CD4-positive, alpha-beta T cell treated with Interleukin-4 for 4 hours (primary cell): ENCODE results near the gene OR2F1.
"Not testable (repeated sequence)": the region's sequence is repeated elsewhere in the genome, so short reads cannot be mapped to it uniquely, and the experiment has no call there.

Experiments used
- DNase-seq: peaks from one replicate; pipeline ENCODE4 v3.0.0-alpha.2; 2020

The OR2F1 gene

DNA sequence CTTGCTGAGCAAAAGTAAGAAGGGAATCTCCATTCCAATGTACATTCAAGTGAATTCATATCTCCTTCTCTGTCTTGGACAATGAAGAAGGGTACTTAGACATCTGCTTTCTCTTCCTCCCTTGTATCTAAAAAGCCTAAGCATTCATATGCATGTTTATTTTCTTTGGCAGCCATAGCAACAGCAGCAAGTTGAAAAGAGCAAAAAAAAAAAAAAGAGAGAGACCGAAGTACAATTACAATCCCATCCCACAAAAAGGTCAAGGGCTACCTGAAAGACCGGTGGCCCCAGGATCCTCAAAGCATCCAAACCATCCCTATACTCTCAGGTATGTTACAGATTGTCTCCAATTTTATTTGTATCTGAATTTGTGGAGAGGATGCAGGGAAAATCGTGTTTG lies 4.1 kb downstream of the OR2F1 start:
- DNase-seq: no peak

DNA sequence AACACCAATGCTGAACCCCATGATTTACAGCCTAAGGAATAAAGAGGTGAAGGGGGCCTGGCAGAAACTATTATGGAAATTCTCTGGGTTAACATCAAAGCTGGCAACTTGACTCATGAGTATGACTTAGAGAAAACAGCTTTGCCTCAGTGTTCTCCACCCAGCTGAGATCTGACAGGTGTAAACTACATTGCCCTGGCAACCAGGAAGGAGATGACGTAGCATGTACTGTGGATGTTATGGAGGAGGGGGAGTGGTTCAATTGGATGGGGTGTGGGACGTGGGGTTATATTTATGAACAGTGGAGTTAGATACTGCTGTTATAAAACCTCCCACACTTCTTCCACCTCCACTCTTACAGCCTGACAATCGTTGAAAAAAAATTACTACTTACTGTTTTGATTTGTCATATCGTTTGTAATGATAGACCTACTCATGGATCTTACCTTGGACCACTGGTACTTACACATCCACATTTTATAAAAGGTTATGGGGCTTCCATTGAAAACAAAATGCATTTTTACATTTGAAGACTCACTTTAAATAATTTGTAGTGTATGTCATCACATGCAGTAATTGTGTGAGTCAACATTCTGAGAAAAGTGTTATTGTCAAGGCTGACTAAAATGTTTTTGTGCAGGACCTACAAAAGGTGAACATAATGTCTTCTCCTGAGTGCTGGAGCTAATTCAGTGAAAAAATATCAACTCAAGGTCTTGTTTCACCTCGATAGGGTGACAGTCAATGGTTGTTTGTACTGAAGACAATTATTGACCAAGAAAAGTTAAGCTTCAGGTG lies 6.4 kb downstream of the OR2F1 start:
- DNase-seq: no peak

DNA sequence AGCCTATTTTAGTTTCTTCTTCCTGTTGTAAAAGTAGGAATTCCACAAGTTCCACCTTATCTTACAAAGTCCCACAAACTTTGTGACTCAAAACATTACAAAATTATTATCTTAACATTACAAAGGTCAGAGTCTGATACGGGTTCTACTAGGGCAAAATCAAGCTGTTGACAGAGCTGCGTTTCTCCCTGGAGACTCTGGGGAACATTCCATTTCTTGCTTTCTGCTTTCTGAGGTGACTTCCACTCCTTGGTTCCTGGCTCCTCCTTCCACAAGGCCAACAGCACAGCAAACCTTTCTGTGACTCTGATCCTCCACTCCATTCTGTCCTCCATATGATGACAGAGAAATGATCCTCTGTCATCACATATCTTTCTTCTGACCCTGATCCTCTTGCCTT lies 10.6 kb downstream of the OR2F1 start:
- DNase-seq: no peak

DNA sequence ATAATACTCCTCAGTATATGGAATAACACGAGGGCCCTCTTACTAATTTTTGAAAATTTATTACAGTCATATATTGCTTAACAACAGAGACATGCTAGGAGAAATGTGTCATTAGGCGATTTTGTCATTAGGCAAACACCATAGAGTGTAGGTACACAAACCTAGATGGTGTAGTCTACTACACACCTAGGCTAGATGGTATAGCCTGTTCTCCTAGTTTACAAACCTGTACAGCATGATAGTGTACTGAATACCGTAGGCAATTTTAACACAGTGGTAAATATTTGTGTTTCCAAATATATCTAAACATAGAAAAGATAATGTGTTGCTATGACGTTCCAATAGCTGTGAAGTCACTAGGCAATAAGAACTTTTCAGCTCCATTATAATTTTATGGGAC lies 12.8 kb downstream of the OR2F1 start:
- DNase-seq: no peak

DNA sequence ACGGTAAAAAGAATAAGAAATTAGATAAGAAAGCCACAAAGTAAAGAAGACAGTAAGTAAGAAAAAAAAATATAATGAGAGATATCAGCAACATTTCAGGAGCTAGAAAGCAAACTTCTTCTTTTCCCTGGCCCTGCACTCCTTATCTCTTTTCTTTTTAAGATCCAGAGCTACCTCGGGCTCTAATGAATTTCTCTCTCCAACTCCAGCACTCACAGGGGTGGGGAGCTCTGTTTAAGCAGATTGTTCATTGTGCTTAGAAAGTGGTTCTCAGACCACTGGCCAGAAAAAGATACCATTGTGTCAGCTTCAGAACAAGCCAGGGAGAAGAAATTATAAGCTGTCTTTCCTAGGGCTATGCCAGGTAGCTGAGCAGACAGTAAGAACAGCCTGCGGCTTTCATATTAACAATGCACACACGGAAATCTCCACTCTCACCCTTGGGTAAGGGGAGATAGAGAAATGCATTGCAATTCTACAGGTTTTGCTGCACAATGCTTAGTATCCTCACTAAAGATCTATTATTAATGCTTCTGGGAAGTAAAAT lies 19.3 kb downstream of the OR2F1 start:
- no peak for DNase-seq

DNA sequence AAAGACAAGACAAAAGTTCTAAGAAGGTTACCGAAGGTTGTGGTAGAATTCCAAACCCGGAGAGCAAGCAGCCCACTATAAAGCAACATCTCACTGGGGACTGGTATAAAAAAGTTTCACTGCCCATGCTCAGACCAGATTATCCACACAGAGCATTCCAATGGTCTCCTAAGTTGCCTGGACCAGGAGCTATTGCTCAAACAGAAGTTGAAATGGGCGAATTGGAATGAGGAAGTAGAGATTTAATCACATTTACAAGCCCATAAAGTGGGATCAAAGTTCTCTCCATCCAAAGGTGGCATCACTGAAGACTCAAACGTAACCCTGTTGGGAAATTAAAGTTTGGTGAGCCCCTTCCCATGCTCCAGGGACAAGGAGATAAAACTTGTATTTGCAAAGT lies 19.8 kb downstream of the OR2F1 start:
- no peak for DNase-seq

DNA sequence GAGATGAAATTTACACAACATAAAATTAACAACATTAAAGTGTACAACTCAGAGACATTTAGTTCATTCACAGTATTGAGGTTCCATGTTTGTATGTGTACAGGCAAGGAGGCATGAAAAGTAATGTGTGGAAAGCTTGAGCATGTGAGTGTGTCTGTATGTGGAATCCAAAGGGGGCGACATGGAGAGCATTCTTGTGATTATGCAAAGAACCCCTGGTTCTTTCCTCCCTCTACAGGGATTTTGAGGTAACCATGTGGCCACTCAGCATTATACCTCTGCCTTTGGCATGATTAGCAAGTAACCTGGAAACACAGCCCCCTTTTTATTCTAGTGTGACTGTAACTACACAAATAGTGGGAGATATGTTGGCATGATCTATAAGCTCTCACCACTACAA lies 21.0 kb downstream of the OR2F1 start:
- no peak for DNase-seq

DNA sequence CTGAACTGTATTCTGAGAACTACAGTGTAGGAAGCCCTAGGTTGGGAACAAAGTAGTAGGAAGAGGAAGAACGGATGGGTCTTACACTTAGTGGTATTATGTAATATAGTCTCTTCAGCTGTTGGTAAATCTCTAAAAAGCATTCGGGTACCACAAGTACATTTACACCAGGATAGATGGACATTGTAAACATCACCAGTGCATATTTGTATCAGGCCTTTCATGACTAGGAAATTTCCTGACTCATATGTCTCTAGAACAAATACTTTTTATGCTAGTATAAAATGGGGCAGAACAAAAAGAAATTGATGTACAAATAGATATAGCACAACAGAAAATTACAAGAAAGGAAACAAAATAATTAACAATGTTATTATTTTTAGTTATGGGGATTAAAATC lies 23.9 kb downstream of the OR2F1 start:
- no peak for DNase-seq

DNA sequence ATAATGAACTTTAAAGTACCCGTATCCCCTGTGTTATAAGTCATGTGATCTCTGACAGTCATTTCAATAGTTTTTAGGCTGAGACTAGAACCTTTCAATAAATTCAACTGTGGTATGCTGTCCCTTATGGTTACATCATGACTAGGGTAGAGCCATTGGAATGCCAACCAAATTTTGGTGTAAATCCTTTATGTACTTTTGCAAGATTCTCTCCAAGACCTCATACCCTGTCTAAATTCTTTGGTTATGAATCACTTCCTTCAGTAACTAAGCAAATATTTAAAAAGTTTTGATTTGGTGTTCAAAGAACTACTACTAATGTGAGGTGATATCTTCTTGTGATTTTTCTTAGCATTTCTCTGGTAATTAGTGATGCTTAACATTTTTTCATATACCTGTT lies 24.7 kb downstream of the OR2F1 start:
- DNase-seq: no peak

DNA sequence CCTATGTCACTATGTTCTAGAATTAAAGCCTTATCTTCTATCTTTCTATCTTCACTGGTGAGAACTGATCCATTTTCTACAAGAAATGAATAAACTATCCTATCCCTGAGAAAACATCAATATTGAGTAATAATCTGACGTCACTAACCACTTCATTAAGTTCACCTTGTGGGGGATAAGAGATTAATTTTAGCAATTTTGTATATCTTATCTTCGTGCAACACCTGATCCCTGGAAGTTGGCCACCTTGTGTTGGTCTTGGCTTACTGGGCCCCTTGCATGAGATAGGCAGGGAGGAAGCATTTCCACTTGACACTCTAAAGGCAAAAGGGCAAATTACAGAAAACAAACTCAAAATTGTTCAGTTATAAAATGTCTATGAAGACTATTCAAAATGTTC lies 25.4 kb downstream of the OR2F1 start:
- no peak for DNase-seq

DNA sequence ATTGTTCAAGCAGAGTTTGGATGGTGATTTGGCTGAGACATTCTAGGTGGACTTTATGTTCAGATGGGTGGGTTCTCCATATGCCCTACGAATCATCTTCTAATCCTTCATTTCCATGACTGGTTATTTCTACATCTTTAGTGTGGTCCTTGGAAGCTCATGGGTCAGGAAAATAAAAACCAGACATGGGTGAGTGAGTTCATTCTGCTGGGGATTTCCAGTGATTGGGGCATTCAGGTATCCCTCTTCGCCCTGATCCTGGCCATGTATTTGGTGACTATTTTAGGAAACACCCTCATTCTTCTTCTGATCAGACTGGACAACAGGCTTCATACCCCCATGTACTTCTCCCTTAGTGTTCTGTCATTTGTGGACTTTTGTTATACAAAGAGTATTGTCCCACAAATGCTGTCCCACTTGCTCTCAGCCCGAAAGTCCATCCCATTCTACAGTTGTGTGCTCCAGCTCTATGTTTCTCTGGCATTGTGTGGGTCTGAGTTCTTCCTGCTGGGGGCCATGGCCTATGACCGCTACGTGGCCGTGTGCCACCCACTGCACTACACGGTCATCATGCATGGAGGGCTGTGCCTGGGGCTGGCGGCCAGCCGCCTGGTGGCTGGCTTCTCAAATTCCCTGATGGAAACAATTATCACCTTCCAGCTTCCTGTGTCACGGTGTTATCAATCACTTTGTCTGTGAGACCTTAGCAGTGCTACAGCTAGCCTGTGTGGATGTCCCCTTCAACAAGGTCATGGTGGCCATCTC lies 26.3 kb downstream of the OR2F1 start:
- DNase-seq: no peak

DNA sequence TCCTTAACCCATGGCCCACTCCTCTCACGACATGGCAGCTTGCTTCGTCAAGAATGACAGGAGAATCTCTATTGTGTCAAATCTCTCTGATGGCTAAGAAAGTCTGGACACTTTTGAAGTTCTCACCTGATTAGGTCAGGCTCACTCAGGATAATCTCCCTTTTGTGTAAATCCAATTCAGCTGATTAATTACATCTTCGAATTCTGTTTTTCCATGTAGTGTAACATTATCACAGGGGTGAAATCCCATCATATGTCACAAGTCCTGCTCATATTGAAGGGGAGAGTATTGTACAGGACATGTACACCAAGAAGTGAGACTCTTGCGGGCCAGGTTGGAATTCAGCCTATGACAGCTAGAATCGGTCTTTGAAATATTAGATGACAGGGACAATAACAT lies 29.3 kb downstream of the OR2F1 start:
- DNase-seq: no peak

DNA sequence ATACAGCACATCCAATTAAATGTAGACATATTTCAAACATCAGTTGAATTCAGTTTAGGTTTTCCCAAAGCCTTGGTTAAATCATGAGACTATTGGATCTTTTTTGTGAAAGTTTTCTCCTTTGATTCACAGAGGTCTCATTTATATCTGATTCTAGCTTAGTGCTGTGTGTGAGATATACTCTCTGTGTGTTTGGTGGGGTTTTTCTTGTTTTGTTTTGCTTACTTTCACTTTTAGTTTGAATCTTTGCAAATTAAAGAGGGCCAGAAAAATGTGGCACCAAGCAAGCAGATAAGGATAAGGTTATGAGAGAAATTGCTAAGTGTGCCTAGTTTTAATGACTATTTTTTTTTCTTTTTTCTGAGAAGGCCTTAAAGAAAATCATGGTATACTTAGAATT lies 32.9 kb downstream of the OR2F1 start:
- DNase-seq: no peak

DNA sequence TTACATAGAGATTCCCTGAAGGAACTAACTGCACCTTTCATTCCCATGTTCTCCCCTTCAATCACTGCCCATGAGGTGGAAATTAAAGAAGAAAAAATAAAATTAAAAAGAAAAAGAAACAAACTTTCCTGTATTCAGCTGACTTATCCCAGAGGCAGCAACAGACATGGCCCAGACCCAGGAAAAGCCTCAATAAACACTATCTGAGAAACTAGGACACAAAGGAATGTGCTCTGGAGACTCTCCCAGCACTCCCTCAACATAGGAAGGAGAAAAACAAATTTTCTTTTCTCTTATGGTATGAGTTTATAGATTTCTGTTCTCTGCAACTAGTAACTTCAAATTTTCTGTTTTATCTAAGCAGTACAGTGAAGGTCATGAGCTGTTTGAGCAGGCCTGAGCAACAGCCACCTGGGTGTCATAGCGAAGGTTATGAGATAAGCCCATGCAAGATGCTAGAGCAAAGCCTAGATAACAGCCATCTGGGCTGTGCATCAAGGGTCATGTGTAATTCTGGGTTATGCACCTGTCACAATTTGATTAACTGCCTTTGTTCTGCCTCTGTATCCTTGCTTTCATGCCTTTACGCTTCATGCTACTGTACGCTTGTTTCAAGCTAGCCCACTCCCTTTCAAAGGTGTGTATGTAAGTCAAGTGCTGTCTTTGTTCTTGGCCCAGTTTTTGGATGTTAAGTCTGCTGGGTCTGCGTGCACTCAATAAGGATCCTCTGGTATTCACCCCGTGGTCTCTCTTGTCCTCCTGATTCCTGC lies 34.5 kb downstream of the OR2F1 start:
- no peak for DNase-seq

DNA sequence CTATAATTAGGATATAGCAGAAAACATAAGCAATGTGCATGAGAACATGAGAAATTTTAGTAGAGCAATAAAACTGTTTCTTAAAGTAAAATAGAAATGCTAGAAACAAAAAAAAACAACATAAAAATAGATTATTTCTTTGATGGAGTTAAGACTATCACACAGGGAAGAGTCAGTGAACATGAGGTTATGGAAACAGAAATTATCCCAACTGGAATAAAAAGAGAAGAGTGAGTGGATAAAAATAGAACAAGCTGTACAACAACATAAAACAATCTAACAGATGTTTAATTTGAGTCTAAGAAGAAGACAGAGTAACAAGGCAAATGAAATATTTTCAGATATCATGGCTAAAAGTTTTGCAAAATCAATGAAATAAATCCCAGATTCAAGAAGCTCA lies 38.0 kb downstream of the OR2F1 start:
- no peak for DNase-seq

DNA sequence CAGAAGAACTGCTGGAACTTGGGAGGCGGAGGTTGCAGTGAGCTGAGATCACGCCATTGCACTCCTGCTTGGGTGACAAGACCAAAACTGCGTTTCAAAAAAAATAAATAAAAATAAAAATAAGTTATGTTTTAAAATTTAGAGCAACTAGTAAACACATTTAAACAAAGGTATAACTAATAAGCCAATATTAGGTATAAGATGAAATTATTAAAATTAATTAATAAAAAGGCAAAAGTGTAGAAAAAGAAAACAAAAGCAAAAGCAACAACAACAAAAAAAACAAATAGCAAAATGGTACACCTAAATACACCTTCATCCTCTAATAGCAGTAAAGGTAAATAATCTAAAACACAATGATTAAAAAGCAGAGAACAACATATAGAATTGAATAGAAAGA lies 39.3 kb downstream of the OR2F1 start:
- no peak for DNase-seq

DNA sequence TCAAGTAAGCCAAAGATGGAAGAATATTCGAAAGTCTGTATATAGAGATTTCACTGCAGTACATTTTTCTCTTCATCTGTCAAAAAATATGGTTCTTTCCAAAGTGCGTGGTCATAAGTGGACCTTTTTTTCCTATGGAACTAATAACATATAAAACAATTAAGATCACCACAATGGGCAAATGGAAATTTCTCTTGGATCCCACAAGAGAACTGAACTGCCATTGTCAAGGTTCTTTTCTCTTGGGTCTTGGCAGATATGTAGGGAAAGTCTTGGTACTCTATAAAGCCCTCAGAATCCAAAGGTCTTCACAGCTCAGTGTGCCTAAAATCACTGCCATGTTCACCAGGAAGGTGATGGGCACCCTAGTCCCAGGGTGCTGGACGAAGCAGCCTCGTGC lies 45.4 kb downstream of the OR2F1 start, which contains the start of gene OR6B1:
Gene OR6B1 (plus strand): TSS at position 301 of the 400 bp plus-strand sequence. CDS start 3,677 bp downstream, outside the sequence.
- no peak for DNase-seq

DNA sequence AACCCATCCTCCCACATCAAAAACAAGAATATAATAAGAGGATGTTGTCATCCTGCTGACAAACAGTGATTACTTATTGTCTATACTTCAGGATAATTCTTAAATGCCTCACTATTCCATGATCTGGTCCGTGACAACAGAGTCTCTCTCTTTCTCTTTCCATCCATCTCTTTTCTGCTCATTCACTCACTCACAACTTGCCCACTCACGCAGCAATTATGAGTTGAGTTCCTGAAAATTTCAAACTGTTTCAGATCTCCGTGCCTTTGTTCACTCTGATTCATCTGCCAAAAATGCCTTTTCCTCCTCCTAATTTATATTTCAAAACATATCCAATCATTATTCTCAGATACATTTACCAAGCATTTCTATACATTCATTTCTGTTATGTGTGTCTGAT lies 46.9 kb downstream of the OR2F1 start:
- no peak for DNase-seq

DNA sequence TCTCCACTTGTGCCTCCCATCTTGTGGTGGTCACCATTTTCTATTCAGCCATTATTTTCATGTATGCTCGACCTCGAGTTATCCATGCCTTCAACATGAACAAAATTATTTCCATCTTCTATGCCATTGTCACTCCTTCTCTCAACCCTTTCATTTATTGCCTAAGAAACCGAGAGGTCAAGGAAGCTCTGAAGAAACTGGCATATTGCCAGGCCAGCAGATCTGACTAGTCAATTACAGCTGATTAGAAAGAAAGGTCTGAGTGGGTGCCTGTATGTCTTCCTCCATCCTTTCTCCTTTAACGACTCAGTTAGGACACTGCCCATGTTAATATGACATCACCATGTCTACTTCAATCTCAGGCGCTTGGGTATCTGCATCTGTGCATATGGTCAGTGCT lies 50.1 kb downstream of the OR2F1 start:
- no peak for DNase-seq

DNA sequence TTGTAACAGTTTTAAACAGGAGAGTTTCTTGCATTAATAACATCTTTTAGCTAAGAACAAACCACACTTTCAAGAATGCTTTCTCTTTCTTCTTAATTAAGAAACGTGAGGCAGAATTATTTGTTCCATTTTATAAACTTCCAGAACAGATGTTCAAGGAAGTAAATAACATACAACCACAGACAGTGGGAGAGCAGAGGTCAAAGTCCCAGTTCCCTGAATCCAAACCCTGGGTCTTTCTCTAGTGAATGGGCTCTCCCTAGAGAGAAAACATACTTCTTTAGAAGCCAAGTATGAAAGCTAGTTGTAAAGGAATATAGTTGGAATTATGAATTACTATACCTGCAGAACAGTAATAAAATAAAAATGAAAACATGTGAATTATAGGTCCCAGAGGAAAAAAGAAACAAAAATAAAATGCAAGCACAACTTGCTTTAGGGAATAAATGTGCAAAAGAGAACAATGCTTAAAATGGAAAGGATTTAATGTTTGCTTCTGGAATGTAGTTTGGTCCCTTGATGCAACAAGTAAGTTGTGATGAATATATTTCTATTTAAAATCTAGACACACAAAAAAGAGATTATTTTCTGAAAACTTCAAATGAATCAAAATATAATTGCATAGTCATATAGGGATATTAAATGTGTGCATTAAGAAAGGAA lies 51.5 kb downstream of the OR2F1 start:
- DNase-seq: no peak

DNA sequence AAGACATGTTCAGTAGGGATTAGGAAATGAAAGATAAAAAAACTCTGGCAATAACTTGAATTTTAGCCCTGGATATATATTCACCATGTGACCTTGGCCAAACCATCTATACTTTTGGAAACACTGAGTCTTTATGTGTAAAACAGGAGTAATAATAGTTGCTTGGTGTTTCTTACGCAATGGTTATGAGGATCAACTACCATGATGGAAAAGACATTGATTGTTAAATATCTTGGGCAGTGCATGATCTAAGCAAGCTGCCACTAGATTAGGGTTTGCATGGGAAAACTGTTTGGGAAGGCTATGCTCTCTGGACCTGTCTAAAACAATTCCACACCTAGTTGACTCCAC lies 52.0 kb downstream of the OR2F1 start:
- DNase-seq: no peak

DNA sequence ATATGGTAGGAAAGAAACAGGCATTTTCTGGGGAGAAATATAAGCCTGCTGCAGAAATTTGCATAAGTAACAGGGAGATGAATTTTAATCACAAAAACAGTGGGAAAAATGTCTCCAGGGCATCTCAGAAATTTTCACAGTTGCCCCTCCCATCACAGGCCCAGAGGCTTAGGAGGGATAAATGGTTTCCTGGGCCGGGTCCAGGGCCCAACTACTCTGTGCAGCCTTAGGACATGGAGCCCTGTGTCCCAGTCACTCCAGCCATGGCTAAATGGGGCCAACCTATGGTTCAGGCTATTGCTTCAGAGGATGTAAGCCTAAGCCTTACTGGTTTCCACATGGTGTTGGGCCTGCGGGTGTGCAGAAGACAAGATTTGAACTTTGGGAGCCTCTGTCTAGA lies 54.7 kb downstream of the OR2F1 start:
- no peak for DNase-seq

DNA sequence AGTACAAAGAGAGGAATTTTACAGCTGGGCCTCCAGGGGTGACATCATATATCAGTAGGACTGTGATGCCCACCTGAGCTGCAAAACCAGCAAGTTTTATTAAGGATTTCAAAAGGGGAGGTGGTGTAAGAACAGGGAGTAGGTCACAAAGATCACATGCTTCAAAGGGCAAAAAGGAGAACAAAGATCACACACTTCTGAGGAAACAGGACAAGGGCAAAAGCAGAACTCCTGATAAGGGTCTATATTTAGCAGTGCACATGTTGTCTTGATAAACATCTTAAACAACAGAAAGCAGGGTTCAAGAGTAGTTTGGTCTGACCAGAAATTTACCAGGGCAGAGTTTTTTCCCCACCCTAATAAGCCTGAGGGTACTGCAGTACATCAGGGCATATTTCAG lies 55.4 kb downstream of the OR2F1 start:
- DNase-seq: not testable (repeated sequence)
